ENCODE data around the gene PROM2.

Gene PROM2

GRCh38 chr2:95325590-95326432, 51.6 kb downstream of the PROM2 start:
- DNase-seq, result no peak

GRCh38 chr2:95326433-95327140, 52.3 kb downstream of the PROM2 start:
- DNase-seq, result no peak

- no peak for DNase-seq
Observed at GRCh38 chr2:95327861-95328260, 53.6 kb downstream of the PROM2 start.

GRCh38 chr2:95328358-95329125, 54.3 kb downstream of the PROM2 start:
- no peak for DNase-seq

GRCh38 chr2:95329401-95329800, 55.2 kb downstream of the PROM2 start:
- DNase-seq, result no peak

GRCh38 chr2:95329891-95330793, 55.9 kb downstream of the PROM2 start:
- no peak for DNase-seq

GRCh38 chr2:95330794-95331338, 56.6 kb downstream of the PROM2 start:
- DNase-seq, result no peak

GRCh38 chr2:95331606-95332005, 57.4 kb downstream of the PROM2 start:
- no peak for DNase-seq

- no peak for DNase-seq
Observed at GRCh38 chr2:95332036-95332435, 57.8 kb downstream of the PROM2 start.

- no peak for DNase-seq
Observed at GRCh38 chr2:95333056-95333455, 58.8 kb downstream of the PROM2 start.

- no peak for DNase-seq
Observed at GRCh38 chr2:95333888-95334338, 59.7 kb downstream of the PROM2 start.

- DNase-seq, result no peak
Observed at GRCh38 chr2:95334916-95335641, 60.8 kb downstream of the PROM2 start.

- no peak for DNase-seq
Observed at GRCh38 chr2:95336406-95336805, 62.2 kb downstream of the PROM2 start.

- no peak for DNase-seq
Observed at GRCh38 chr2:95337829-95338228, 63.6 kb downstream of the PROM2 start.

All from inflammatory macrophage (primary cell).